HG03196 (cell line): ENCODE data around the gene ADGRG3.

Experiments used
- ATAC-seq: cut with Tn5 transposase; IDR thresholded peaks from one replicate; pipeline ENCODE4 v1.9.1; 2021; ENCODE audit not compliant: unreplicated experiment

Gene ADGRG3, protein sequence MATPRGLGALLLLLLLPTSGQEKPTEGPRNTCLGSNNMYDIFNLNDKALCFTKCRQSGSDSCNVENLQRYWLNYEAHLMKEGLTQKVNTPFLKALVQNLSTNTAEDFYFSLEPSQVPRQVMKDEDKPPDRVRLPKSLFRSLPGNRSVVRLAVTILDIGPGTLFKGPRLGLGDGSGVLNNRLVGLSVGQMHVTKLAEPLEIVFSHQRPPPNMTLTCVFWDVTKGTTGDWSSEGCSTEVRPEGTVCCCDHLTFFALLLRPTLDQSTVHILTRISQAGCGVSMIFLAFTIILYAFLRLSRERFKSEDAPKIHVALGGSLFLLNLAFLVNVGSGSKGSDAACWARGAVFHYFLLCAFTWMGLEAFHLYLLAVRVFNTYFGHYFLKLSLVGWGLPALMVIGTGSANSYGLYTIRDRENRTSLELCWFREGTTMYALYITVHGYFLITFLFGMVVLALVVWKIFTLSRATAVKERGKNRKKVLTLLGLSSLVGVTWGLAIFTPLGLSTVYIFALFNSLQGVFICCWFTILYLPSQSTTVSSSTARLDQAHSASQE

DNA sequence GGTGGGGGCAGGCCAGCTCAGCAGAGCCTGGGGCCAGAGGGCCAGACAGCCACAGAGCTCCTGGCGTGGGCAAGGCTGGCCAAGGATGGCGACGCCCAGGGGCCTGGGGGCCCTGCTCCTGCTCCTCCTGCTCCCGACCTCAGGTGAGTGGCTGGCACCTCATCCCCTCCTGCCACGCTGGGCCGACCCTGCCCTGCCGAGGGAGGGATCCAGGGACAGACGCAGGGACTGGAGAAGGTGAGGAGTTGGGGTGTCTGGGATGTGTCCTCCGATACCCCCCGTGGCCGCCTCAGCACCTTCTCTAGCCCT is at the start of gene ADGRG3:
Gene ADGRG3 (plus strand): TSS at position 44 of the 309 bp plus-strand sequence. CDS start 42 bp downstream, at position 86.
- ATAC-seq, result no peak

DNA sequence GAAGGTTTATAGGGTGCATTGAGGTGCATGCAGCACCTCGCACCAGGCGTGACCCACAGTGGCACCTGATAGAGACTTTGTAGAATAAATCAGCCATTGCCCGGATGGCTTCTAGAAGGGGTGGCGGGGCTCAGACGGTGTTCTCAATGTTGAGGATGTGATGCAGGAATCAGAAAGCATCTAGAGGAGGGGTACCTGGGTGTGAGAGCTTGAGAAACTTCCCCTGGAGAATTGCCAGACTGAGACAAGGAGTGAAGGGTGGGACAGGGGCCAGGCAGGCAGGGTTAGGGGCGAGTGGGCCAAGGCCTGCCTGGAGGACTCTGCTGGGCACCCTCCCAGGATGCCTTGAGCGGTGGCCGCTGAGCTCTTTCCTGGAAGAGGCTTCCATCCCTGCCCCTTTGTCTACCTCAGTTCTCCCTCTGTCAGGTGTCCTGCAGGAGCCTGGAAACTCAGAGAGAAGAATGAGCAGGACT is 48.9 kb upstream of the ADGRG3 start:
- ATAC-seq, result no peak

DNA sequence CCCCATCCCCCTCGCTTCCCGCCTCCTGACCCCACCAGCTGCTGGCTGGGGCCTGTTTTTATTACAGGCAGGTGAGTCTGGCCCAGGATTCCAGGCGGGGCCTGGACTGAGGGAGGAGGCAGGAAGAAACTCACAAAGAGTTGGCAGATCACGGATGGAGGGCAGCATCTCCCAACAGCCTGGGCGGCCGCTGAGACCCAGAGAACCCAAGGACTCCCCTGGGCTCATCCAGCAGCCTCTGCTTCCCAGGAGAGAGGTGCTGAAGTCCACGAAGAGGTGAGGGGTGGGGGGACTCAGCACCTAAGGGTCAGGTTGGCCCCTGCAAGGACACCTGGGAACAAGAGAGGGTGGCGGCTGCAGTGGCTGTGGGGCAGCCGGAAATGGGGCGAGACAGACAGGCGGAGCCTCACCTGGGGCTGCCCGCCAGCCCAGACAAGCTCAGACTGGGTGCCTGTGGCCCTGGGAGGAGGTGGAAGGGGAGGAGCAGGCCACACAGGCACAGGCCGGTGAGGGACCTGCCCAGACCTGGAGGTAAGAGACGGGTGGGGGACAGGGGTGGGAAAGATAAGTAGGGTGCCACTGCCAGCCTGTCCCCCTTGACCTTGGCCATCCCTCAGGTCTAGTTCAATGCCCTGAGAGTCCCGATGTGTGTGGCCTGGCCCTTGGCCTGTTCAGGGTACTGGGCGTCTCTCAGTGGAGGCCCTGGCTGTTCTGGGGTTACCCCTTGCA is 48.3 kb upstream of the ADGRG3 start:
- no peak for ATAC-seq

DNA sequence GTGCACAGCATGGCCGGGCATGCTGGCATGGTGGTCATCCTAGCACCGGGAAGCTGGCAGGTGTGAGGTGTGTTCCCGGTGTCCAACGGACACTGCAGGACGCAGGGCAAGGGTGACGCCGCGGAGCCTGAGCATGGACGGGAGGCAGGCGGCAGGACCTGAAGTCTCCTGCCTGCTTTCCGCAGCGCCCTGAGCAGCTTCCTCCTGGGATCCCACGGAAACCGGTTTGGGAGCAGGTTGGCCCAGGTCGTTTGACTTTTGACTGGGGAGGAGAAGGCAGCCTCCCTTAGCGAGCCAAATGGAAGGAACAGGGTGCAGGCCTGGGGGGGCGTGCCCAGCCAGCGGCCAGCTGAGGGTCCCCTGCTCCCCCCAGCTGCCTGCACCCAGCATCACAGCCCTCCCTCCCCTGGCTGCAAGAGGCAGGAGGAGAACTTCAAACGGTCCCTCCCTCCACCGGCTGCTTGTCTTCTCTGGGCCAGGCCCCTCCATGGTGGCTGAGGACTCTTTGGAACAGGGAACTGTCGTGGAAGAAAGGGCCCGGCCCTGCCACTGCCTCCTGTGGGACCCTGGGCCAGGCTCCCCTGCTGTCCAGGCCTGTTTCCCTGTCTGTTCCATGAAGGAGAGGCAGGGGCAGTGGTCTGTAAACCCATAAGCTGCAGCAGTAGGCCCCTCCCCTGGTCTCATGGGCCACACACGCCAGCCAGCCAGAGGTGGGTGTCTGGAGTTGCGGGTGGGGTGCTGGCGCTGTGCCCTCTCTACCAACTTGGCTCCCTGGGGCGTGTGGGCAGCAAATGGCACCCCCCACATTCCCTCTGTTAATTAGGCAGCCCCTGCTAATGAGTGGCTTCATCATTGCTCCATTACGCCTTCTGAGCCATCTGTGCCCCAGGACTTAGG is 47.5 kb upstream of the ADGRG3 start:
- ATAC-seq, result no peak

DNA sequence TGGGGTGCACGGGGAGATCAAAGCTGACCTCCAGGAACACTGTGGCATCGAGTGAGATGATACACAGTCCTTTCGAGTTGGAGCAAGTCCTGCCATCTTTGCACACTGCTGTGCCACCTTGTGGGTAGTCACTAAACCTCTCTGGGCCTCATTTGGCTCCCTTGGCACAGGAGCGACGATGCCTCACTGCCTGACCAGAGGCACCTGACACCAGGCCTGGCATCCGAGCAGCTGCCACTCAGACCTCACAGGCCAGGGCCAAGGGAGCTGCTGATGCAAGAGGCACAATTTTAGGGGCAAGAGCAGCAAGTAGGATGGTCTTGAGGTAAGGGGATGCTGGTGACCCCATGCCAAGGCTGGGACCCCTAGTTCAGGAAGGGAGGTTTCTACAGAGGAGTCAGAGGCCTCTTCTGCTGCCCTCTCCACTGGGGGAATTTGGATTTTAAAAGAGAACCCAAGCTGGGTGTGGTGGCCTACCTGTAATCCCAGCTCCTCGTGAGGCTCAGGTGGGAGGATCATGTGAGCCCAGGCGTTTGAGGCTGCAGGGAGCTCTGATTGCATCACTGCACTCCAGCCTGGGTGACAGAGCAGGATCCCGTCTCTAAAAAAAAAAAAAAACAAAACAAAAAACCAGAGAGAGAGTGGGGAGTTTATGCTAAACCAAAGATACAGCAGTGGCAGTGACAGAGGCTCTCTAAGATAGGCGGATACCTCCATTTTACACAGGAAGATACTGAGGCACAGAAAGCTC is 46.4 kb upstream of the ADGRG3 start:
- no peak for ATAC-seq

DNA sequence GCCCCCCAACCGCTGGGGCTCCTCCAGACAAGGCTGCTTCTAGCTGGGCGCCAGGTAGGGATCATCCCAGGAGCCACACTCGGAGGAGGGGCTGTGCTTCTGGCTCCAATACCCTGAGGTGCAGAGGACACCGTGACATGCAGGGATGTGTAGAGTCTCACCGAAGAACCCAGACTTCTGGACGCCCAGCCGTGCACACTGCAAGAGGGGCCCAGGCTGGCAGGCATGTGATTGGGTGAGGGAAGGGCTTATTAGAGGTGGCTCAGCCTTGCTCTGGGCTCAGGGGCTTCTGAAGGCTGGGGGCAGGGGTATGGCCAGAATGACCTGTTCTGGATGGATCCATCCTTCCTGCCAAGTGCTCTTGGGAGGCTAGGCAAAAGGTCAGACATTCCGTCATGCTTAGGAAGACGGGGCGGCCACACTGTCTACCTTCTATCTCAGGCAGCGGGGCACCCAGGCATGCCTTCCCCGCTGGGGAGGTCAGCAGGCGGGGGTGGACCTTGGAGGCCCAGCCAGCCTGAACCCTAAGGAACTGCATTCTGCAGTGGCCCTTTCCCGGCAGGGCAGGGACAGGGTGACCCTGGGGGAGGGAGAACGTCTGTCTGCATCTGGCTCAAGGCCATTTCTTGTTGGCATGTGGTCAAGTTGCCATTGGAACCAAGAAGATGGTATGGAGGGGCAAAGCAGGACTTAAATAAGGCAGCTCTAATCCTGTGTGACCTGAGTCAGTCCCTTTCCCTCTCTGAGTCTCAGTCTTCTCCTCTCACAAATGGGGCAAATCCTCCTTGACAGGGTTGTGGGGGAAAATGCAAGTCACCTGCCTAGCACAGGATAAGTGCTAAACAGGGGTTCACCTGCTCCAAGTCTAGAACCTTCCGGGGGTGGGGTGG is 45.5 kb upstream of the ADGRG3 start:
- ATAC-seq, result no peak

DNA sequence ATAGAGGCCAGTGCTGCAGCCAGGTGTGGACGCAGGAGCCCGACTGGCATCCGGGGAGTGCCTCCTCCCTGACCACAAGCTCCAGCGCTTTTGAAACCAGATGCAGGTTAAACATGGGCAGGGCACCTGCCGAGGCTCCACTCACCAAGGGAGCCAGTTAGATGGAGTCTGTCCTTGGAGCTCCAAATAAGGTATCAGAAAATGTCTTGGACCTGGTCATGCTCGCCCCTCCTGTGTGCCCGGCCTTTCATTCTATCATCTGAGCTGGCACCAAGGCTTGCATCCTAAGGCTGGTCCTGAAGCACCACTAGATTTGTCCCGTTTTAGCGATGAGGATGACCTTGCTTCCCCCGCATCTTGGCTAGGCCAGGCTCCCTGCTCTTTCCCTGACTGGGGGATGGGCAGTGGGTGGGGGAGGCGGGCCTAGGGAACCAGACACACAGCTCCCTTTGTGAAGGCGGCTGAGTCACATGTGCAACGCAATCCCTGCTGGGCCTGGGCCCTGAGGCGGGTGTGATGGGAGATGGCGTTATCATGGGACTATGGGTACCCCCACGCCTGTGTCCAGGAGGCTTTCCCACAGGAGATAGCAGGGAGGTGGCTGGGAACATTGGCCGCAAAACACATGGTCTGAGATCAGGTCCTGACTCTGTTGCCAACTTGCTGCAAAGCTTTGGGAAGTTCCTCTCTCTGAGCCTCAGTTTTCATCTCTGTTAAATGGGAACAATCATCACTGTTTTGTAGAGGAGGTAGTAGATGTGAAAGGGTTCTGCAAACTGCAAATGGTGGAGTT is 44.7 kb upstream of the ADGRG3 start:
- ATAC-seq, result no peak

DNA sequence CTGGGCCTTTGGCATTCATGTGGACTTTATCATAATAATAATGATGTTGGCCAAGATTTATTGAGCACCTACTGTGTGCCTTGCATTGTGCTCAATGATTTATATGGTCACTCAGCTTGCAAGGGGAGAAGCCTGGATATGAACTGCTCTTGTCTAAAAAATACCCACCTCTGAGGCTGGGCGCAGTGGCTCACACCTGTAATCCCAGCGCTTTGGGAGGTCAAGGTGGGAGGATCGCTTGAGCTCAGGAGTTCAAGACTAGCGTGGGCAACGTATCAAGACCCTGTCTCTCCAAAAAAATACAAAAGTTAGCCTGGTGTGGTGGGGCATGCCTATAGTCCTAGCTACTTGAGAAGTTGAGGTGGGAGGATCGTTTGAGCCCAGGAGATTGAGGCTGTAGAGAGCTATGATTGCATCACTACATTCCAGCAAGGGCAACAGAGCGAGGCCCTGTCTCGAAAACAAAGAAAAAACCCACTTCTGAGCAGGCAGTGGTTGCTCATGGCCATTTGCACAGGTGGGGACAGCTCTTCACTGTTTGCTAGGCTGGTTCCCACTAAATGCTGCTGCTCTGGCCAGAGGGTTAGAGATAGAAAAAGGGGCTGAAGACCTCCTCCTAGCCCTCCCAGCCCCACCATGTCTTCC is 43.9 kb upstream of the ADGRG3 start:
- ATAC-seq, result no peak

DNA sequence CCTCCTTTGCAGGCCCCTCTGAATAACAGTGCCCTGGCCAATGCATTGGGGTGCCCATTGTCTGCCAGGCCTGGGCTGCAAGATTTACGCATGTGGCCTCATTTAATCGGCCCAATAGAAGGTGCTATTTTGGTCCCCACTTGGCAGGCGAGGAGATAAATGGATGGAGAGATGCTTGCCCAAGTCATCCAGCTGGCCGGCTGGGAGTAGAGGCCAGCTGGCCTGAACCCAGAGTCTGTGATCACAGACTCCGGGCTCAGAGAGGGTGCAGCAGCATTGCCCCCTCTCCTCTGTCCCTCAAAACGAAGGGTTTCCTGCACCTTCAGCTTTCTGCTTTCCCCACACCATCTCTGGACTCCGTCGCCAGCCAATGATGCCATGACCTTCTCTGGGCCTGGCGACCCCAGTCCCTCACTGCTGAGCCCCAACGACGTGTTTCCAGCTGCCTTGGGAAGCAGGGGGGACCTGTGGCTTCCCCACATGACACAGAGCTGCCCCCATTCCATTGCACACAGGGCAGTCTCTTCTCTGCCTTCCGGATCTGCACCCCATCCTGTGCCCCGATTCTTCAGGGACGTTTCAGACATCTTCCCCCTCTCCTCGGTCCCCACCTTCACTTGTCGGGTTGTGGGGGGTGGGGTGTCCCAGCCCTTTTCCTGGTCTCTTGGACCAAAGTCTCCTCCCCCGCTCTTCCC is 43.2 kb upstream of the ADGRG3 start:
- no peak for ATAC-seq

DNA sequence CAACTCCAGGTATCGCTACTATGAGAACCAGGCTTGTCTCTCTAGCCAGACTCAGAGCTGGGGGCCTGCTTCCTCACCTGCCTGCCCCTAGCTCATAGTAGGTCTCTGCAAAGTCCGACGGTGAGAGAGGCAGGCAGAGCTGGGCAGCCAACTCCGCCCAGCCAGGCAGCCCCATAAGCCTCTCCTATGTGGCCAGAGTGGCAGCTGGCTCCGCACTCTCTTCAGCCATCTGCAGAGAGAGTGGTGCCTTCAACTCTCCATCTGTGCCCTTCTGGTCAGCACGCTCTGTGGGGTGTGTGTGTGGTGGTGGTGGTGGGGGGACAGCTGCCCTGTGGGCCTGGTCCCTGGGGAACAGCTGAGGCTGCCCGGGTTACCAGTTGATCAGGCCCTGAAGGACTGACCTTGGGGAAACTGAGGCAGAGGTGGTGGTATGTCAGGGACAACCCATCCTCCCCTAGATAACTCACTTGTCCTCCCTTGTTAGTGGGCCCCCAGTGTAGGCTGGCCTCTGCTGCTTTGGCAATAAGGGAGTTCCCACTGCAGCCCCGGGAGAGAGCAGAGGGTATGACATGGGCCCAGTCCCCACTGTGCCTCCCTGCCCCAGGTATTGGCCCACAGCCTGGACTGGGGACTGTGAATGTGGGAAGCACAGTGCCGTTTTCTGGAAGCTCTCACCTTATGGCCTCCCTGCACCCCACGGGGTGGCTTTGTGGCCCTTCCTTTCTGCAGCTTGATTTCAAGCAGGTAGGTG is 41.5 kb upstream of the ADGRG3 start:
- ATAC-seq, result no peak

DNA sequence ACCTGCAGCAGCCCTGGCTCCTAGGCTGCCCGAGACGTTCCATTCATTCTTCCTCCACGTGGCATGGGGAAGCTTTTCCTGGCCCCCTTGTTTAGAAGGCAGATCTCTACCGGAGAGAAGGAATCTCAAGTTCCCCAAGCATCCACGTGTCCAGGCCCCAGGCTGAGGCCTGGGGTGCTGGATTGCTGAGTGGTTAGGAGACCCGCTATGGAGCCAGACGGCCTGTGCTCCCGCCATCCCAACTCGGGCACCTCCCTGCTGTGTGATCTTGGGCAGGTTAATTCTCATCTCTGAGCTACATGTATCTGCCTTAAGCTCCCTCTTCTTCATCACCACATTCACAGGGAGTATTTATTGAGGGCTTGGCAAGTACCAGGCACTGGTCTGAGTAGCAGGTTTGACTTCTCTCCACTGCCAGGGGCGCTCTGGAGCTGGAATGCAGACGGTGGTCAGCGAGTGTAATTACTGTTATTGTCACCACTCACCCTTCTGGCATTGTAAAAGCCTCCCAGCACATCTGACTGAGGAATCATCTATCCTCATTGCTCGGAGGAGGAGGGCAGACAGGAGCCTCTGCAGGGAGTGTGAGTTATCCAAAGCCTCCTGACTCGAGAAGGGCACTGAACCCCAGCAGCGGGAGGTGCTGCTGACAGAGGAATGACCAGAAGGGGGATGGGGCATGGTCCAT is 40.8 kb upstream of the ADGRG3 start:
- ATAC-seq, result no peak

DNA sequence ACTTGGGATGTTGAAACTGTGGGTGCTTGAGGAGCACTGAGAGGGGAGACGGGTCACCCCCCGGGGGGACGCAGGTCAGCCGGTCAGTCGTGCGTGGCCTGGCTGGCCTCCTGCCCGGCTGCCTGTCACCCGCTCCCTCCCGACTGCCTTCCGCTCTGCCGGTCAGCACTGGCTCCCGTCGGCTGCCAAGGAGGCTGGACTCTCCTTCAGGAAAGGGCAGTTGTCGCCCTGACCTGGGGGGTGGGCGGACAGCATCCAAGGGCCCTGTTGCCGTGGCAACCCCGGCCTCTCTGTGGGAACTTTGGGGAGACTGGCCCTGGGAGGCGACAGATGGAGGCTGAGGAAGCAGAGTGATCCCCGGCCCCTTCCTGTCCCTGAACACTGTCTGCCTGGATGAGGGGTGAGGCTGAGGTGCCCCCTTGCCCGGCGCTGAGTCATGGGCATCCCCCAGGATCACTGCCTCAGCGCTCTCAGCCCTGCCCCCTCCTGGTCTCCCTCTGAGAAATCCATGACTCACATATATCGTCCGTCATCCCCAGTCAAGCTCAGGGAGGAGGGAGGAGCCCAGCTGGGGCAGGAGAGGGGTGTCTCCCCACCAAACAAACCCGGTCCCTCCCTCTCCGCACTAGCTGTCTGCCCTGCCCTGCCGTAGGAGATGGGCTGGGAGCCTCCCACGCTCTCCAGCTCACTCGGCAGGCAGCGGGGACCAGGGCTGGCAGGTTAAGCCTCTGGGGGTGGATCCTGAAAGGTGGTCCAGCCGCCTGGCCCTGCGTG is 39.9 kb upstream of the ADGRG3 start, which contains the start of gene ADGRG1:
Gene ADGRG1 (plus strand): TSS at position 623 of the 774 bp plus-strand sequence. CDS start 21,658 bp downstream, outside the sequence.
- no peak for ATAC-seq

DNA sequence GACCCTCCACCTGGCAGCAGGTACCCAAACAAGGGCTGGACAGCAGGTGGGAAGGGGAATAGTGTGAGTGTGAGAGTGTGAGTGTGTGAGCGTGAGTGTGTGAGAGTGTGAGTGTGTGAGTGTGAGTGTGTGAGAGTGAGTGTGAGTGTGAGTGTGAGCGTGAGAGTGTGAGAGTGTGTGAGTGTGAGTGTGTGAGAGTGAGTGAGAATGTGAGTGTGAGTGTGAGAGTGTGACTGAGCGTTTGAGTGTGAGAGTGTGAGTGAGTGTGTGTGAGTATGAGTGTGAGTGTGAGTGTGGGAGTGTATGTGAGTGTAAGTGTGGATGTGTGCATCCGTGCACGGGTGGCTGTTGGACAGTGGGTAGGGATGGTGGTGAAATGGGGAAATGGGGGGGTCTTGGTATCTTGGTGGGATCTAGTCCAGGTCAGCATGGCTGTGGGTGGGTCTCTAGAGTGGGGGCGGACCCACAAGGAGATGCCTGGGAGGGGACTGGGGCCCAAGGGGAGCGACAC is 39.3 kb upstream of the ADGRG3 start:
- ATAC-seq, result no peak

DNA sequence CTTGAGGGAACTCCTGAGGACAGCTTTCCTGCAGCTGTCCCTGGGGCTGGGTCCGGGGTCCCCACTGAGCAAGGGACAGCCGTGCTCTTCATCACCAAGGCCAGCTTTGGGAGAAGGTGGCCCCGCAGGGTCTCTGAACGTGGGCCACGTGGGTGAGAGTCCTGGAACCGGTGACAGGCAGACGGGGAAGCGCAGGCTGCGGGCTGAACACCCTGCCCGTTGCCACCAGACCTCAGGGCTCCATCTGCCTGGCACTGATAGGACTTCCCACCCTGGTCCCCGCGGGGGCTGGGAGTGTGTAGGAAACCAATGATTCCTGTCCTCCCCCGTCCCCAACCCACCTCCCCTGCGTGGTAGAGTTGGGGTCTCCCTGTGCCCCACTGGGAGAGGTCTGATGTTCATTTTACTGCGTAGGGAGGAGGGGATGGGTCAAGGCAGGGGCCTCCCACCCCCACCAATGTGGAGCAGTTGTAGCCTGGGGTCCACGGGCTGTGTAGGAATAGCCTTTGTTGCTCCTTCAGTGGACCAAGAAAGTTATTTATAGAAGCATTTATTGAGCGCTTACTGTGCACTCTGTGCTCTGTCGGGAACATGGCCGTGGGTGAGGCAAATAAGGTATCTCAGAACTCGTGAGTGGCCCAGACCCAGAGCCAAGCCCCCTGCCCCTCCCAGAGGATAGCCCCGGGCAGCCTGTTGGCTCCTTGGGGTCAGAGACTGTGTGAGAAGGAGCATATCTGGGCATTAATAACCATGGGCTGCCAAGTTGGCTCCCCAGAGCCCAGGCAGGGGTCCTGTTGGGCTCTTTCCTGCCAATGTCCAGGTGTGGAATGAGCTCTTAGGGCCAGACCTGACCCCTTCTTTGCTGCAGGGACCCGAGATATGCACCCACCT is 38.3 kb upstream of the ADGRG3 start:
- no peak for ATAC-seq
